ENCODE results near the gene ZFY.

- TF ChIP-seq JUND (IDR thresholded peaks at IDR 0.05; ENCODE audit: low read length): no peak
- TF ChIP-seq SRF (IDR thresholded peaks at IDR 0.05; ENCODE audit: low read depth, low read length): no peak
Measured at GRCh38 chrY:2887386-2887785, 47.8 kb upstream of the ZFY start.

Data from H1 (cell line).